Uterus (tissue), 4 donors: ENCODE measurements around the gene MID1. TPM values are rescaled to one million over a fixed set of nuclear protein-coding genes. Genes with fewer than 3 reads are reported as not detected.
A peak's percentile ranks its signal among the peaks of the same experiment; 100 is the strongest.

Experiments
- DNase-seq, 2 donors: peaks; one replicate each; pipeline ENCODE4 v3.0.0-alpha.2; 2019 to 2020
- H3K27ac ChIP-seq, 2 donors: fragments of 200-600 bp; sonication (generic); 1 replicate in 1 of 2; 2 replicates in 1 of 2; pipeline ENCODE4 v1.5.1; 2016 to 2018
- H3K27me3 ChIP-seq, 2 donors: fragments of 200-600 bp; sonication (generic); one replicate each; pipeline ENCODE4 v1.5.1; 2018 to 2019; ENCODE audit warnings: control low read depth in 1 of 2
- H3K36me3 ChIP-seq, 2 donors: fragments of 200-600 bp; sonication (generic); one replicate each; pipeline ENCODE4 v1.5.1; 2019; ENCODE audit warnings: control low read depth in 1 of 2
- H3K4me1 ChIP-seq, 2 donors: fragments of 200-600 bp; sonication (generic); one replicate each; pipeline ENCODE4 v1.5.1; 2018 to 2019; ENCODE audit warnings: control low read depth in 1 of 2
- H3K4me3 ChIP-seq, 2 donors: fragments of 200-600 bp; sonication (generic); 1 replicate in 1 of 2; 2 replicates in 1 of 2; pipeline ENCODE4 v1.5.1; 2018 to 2019; ENCODE audit warnings: mild to moderate bottlenecking in 1 of 2
- H3K9me3 ChIP-seq, 2 donors: fragments of 200-600 bp; sonication (generic); one replicate each; pipeline ENCODE4 v1.5.1; 2019; ENCODE audit warnings: control low read depth in 1 of 2
- CTCF ChIP-seq, 4 experiments: fragments of 200-600 bp in 2 of 4; fragments of 450-650 bp in 2 of 4; sonication (generic) in 2 of 4; IDR thresholded peaks; one replicate each; pipeline ENCODE4 v1.5.1; 2016 to 2019; ENCODE audit warnings: antibody characterized with exemption in 4 of 4, mild to moderate bottlenecking in 2 of 4, moderate library complexity in 1 of 4
- POLR2A ChIP-seq, 2 donors: fragments of 450-650 bp; IDR thresholded peaks; one replicate each; pipeline ENCODE4 v1.6.1; 2016; ENCODE audit warnings: antibody characterized with exemption in 2 of 2, mild to moderate bottlenecking in 1 of 2, moderate library complexity in 1 of 2
- intact Hi-C: fragments of 100-400 bp; cut with DNase I; formaldehyde crosslinking; loops from one replicate; pipeline ENCODE4 v1.15.1; 2023; ENCODE audit warnings: low total_unique reads
- total RNA-seq, 4 donors: library from RNA; depleted of rRNA in 3 of 4; stranded (reverse); fragments of >200 nt in 3 of 4; gene quantifications; one replicate each; pipeline versions ENCODE4 v1.1.0 to v1.2.4, GENCODE V29; 2014 to 2023
- donor health status: DM: yes; HTN: yes; CAD: no.

MID1 gene
- total RNA-seq, 4 donors from 2014 or later, result 9.1 to 29.2 (median 18.8) TPM

- H3K27ac ChIP-seq, result no peak overlapping the region
- no peaks in the 10 kb centered on the region for H3K9me3 ChIP-seq
- no peak for DNase-seq
- no peaks in the 10 kb centered on the region for H3K4me1 ChIP-seq
- no peak overlapping the region for H3K4me3 ChIP-seq
- TF ChIP-seq POLR2A (IDR thresholded peaks at IDR 0.05), result no peak
- H3K36me3 ChIP-seq, result no peaks in the 10 kb centered on the region
- intact Hi-C loops, result no loop called here
- no peaks in the 10 kb centered on the region for H3K27me3 ChIP-seq
Observed at GRCh38 chrX:10501611-10502010, 118.8 kb downstream of the MID1 start.

GRCh38 chrX:10496345-10496965 lies 123.9 kb downstream of the MID1 start:
- H3K4me1 ChIP-seq, result no peaks in the 10 kb centered on the region
- no peak for DNase-seq
- no peak overlapping the region for H3K4me3 ChIP-seq
- TF ChIP-seq CTCF (IDR thresholded peaks at IDR 0.05), result no peak
- no peak for TF ChIP-seq POLR2A (IDR thresholded peaks at IDR 0.05)
- H3K36me3 ChIP-seq, result no peaks in the 10 kb centered on the region
- no peaks in the 10 kb centered on the region for H3K27me3 ChIP-seq
- no peaks in the 10 kb centered on the region for H3K9me3 ChIP-seq
- intact Hi-C loops, result no loop called here
- H3K27ac ChIP-seq, result peak overlapping the region in 1 of 2 donors; percentile 19

GRCh38 chrX:10495677-10496076 lies 124.7 kb downstream of the MID1 start:
- H3K4me3 ChIP-seq, result no peak overlapping the region
- DNase-seq, result no peak
- intact Hi-C loops, result no loop called here
- H3K9me3 ChIP-seq, result no peaks in the 10 kb centered on the region
- TF ChIP-seq CTCF (IDR thresholded peaks at IDR 0.05), result no peak
- no peak for TF ChIP-seq POLR2A (IDR thresholded peaks at IDR 0.05)
- H3K36me3 ChIP-seq, result no peaks in the 10 kb centered on the region
- no peaks in the 10 kb centered on the region for H3K4me1 ChIP-seq
- no peaks in the 10 kb centered on the region for H3K27me3 ChIP-seq
- H3K27ac ChIP-seq, result no peak overlapping the region

GRCh38 chrX:10492250-10492649 lies 128.1 kb downstream of the MID1 start:
- no peaks in the 10 kb centered on the region for H3K9me3 ChIP-seq

GRCh38 chrX:10486373-10486772 lies 134.0 kb downstream of the MID1 start:
- H3K4me3 ChIP-seq, result no peak overlapping the region
- intact Hi-C loops, result no loop called here
- no peak for TF ChIP-seq POLR2A (IDR thresholded peaks at IDR 0.05)
- TF ChIP-seq CTCF (IDR thresholded peaks at IDR 0.05), result no peak
- no peaks in the 10 kb centered on the region for H3K9me3 ChIP-seq
- H3K27me3 ChIP-seq, result no peaks in the 10 kb centered on the region
- no peaks in the 10 kb centered on the region for H3K4me1 ChIP-seq
- DNase-seq, result peak in 1 of 2 donors; percentile 17
- H3K36me3 ChIP-seq, result no peaks in the 10 kb centered on the region
- H3K27ac ChIP-seq, result peak overlapping the region in 1 of 2 donors; percentile 44

More at GRCh38 chrX:10492250-10492649, 128.1 kb downstream of the MID1 start:
- Histone ChIP-seq H3K36me3 (no peaks in the 10 kb centered on the region), H3K4me3 (no peak overlapping the region), H3K27ac (no peak overlapping the region), H3K27me3 (no peaks in the 10 kb centered on the region), H3K4me1 (no peaks in the 10 kb centered on the region)
- intact Hi-C loops, result no loop called here
- no peak for DNase-seq
- TF ChIP-seq POLR2A (IDR thresholded peaks at IDR 0.05), result no peak
- no peak for TF ChIP-seq CTCF (IDR thresholded peaks at IDR 0.05)
